WTC11 (cell line): ENCODE results near the gene CRYZ. TPM values are rescaled to one million over a fixed set of nuclear protein-coding genes. Genes with fewer than 3 reads are reported as not detected.
"Not testable (repeated sequence)": the region's sequence is repeated elsewhere in the genome, so short reads cannot be mapped to it uniquely, and the experiment has no call there.

Experiments used
- ATAC-seq: fragments of 200-7000 bp; cut with Tn5 transposase; 2 replicates; pipeline ENCODE4 v1.10.0; 2021; ENCODE audit warnings: mild to moderate bottlenecking, moderate library complexity
- CTCF ChIA-PET: fragments of 300-600 bp; sonication (Branson Sonifier 250); formaldehyde crosslinking; loops from one replicate; lab custom pipeline; 2021; ENCODE audit warnings: antibody characterized with exemption; lab: Charles Lee
- POLR2A ChIA-PET: fragments of 350-600 bp; sonication (Branson Sonifier 250); formaldehyde crosslinking; loops from one replicate; lab custom pipeline; 2021; ENCODE audit warnings: antibody characterized with exemption; lab: Charles Lee
- DNase-seq: peaks from one replicate; pipeline ENCODE4 v3.0.0; 2021; ENCODE audit warnings: low spot score
- H3K27ac Mint-ChIP-seq: 2 replicates; pipeline ENCODE4 v1.8.0; 2021; ENCODE audit warnings: mixed read lengths
- H3K27me3 Mint-ChIP-seq: 2 replicates; pipeline ENCODE4 v1.8.0; 2021; ENCODE audit warnings: low read depth, mild to moderate bottlenecking, moderate library complexity, mixed read lengths
- H3K36me3 Mint-ChIP-seq: 2 replicates; pipeline ENCODE4 v1.8.0; 2021; ENCODE audit warnings: mixed read lengths
- H3K4me1 Mint-ChIP-seq: 2 replicates; pipeline ENCODE4 v1.8.0; 2022; ENCODE audit warnings: mixed read lengths
- H3K4me3 Mint-ChIP-seq: 2 replicates; pipeline ENCODE4 v1.8.0; 2021; ENCODE audit warnings: mild to moderate bottlenecking, moderate library complexity, mixed read lengths
- H3K9me3 Mint-ChIP-seq: 2 replicates; pipeline ENCODE4 v1.8.0; 2021; ENCODE audit warnings: mixed read lengths
- CDX4 ChIP-seq: fragments of 250-450 bp; sonication (Bioruptor Pico); IDR thresholded peaks from 2 replicates; pipeline ENCODE4 v1.9.0; 2021; ENCODE audit warnings: moderate library complexity, mild to moderate bottlenecking, inconsistent platforms, borderline replicate concordance
- E2F1 ChIP-seq: sonication (generic); formaldehyde crosslinking; IDR thresholded peaks from 2 replicates; pipeline ENCODE4 v1.8.0; 2022; ENCODE audit warnings: mild to moderate bottlenecking, missing genetic modification reagents
- GTF2I ChIP-seq: fragments of 250-450 bp; sonication (Bioruptor Pico); conservative IDR thresholded peaks from 2 replicates; pipeline ENCODE4 v1.4.0; 2021; ENCODE audit warnings: mild to moderate bottlenecking
- JUN ChIP-seq: sonication (generic); formaldehyde crosslinking; IDR thresholded peaks from 2 replicates; pipeline ENCODE4 v1.8.0; 2023; ENCODE audit warnings: mild to moderate bottlenecking, missing genetic modification reagents
- NFATC4 ChIP-seq: fragments of 250-450 bp; sonication (Bioruptor Pico); IDR thresholded peaks from 2 replicates; pipeline ENCODE4 v1.9.0; 2021; ENCODE audit warnings: mild to moderate bottlenecking
- NFE2L1 ChIP-seq: sonication (generic); formaldehyde crosslinking; IDR thresholded peaks from 2 replicates; pipeline ENCODE4 v1.8.1; 2023; ENCODE audit warnings: missing genetic modification reagents
- NFYB ChIP-seq: sonication (generic); formaldehyde crosslinking; conservative IDR thresholded peaks from 2 replicates; pipeline ENCODE4 v1.8.0; 2022; ENCODE audit warnings: low read depth, missing genetic modification reagents
- PRDM15 ChIP-seq: sonication (generic); formaldehyde crosslinking; IDR thresholded peaks from 2 replicates; pipeline ENCODE4 v1.8.0; 2022; ENCODE audit warnings: missing genetic modification reagents
- SMAD4 ChIP-seq: sonication (generic); formaldehyde crosslinking; IDR thresholded peaks from 2 replicates; pipeline ENCODE4 v1.8.0; 2022; ENCODE audit warnings: mild to moderate bottlenecking, missing genetic modification reagents
- ZBTB43 ChIP-seq: sonication (generic); formaldehyde crosslinking; IDR thresholded peaks from 2 replicates; pipeline ENCODE4 v1.8.1; 2023; ENCODE audit warnings: mild to moderate bottlenecking, missing genetic modification reagents
- ZNF263 ChIP-seq: sonication (generic); formaldehyde crosslinking; IDR thresholded peaks from 2 replicates; pipeline ENCODE4 v1.8.1; 2022; ENCODE audit warnings: low read depth, mild to moderate bottlenecking, moderate library complexity, missing genetic modification reagents
- ZNF425 ChIP-seq: fragments of 250-450 bp; sonication (Bioruptor Pico); conservative IDR thresholded peaks from 2 replicates; pipeline ENCODE4 v1.9.0; 2021; ENCODE audit warnings: mild to moderate bottlenecking
- total RNA-seq: library from RNA; stranded (reverse); gene quantifications from 3 replicates; pipeline ENCODE4 v1.2.3, GENCODE V29; 2021

Gene CRYZ
- total RNA-seq, 1 experiment from 2014 or later, result 42.2 TPM

- H3K27ac Mint-ChIP-seq, H3K4me3 Mint-ChIP-seq, H3K4me1 Mint-ChIP-seq, H3K27me3 Mint-ChIP-seq, CTCF ChIA-PET, DNase-seq, ATAC-seq, POLR2A ChIA-PET: not testable (repeated sequence)
- H3K9me3 Mint-ChIP-seq, result peaks cover 27% of the 10 kb centered on the region
- TF ChIP-seq NFYB (CRISPR knock-in tag), result peak; percentile 52; the same call in 1 of the 2 replicates
- H3K36me3 Mint-ChIP-seq, result peaks cover 78% of the 10 kb centered on the region
These were observed 12.4 kb upstream of the CRYZ start for GRCh38 chr1:74745247-74745646.

- H3K4me1 Mint-ChIP-seq, H3K27me3 Mint-ChIP-seq, ATAC-seq, DNase-seq, CTCF ChIA-PET, H3K27ac Mint-ChIP-seq, H3K4me3 Mint-ChIP-seq: not testable (repeated sequence)
- Mint-ChIP-seq H3K9me3 (peaks cover 34% of the 10 kb centered on the region), H3K36me3 (peaks cover 80% of the 10 kb centered on the region)
- POLR2A ChIA-PET, result interaction anchor here (0.6 kb wide), 1 partner anchor 11 kb away, joined by 3 read pairs; no protein-coding TSS in a partner anchor
These were observed 7.6 kb upstream of the CRYZ start for GRCh38 chr1:74740307-74740980.

- Mint-ChIP-seq H3K4me3 (no peak overlapping the region), H3K9me3 (peaks cover 18% of the 10 kb centered on the region), H3K36me3 (peaks cover 51% of the 10 kb centered on the region), H3K4me1 (peaks cover 14% of the 10 kb centered on the region), H3K27me3 (no peaks in the 10 kb centered on the region; the same call in 1 of the 2 replicates), H3K27ac (no peak overlapping the region)
- POLR2A ChIA-PET, result interaction anchor here (0.7 kb wide), 1 partner anchor 10 kb away, joined by 5 read pairs; no protein-coding TSS in a partner anchor
- ATAC-seq, result no peak
- no peak for TF ChIP-seq SMAD4
- no peak for TF ChIP-seq PRDM15
- no peak for TF ChIP-seq CDX4 (CRISPR knock-in tag)
- no peak for TF ChIP-seq NFE2L1 (CRISPR knock-in tag)
- no peak for TF ChIP-seq NFATC4 (CRISPR knock-in tag)
- no peak for TF ChIP-seq ZNF425 (CRISPR knock-in tag)
- no peak for TF ChIP-seq GTF2I
- TF ChIP-seq ZNF263 (CRISPR knock-in tag), result no peak
- no peak for TF ChIP-seq JUN (CRISPR knock-in tag)
- TF ChIP-seq ZBTB43 (CRISPR knock-in tag), result no peak
- TF ChIP-seq E2F1 (CRISPR knock-in tag), result no peak
- CTCF ChIA-PET, result interaction anchor here (1.5 kb wide), 1 partner anchor 30 kb away, joined by 4 read pairs; no protein-coding TSS in a partner anchor
- no peak for DNase-seq
These were observed 4.5 kb upstream of the CRYZ start for GRCh38 chr1:74737333-74737732.
